Measurements from ENCODE around the gene PAX2. TPM values are rescaled to one million over a fixed set of nuclear protein-coding genes. Genes with fewer than 3 reads are reported as not detected.
"Not testable (repeated sequence)": the region's sequence is repeated elsewhere in the genome, so short reads cannot be mapped to it uniquely, and the experiment has no call there.

The PAX2 gene
- not detected for total RNA-seq

DNA sequence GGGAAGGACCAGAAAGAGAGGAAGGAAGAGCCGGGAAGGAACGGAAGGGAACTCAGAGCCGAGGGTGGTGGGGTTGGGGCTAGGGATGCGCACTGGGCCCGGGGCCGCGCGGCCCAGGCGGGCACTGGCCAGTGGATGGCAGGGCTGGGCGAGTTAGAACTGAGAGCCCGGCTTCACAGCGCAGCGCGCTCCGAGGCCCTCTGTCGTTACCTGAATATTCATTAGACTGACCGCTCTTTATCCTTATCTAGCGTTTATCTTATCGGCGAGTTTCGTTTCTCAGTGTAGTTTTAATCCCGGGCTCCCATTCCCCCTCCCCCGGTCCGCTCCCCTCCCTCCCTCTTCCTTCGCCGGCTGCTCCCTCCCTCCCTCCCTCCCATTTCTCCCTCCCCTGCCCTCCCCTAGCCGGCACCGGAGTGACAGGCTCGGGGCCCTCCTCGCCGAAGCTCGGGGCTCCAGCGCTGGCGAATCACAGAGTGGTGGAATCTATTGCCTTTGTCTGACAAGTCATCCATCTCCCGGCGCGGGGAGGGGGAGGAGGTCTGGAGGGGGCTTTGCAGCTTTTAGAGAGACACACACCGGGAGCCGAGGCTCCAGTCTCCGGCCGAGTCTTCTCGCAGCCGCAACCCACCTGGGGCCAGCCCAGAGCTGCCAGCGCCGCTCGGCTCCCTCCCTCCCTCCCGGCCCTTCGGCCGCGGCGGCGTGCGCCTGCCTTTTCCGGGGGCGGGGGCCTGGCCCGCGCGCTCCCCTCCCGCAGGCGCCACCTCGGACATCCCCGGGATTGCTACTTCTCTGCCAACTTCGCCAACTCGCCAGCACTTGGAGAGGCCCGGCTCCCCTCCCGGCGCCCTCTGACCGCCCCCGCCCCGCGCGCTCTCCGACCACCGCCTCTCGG, at the start of gene PAX2:
TSS of gene PAX2 (plus strand) at position 596 of the 895 bp plus-strand sequence. CDS start 679 bp downstream, outside the sequence.
- Mint-ChIP-seq H3K27ac (peak within 1 kb of the TSS; percentile 46), H3K36me3 (ENCODE audit: low read depth) (no peaks in the 10 kb centered on the region), H3K27me3 (peaks cover 86% of the 10 kb centered on the region), H3K4me1 (peaks cover 25% of the 10 kb centered on the region), H3K9me3 (no peaks in the 10 kb centered on the region), H3K4me3 (peak within 1 kb of the TSS; percentile 1)
- no peak for DNase-seq
- ChIA-PET CTCF (interaction anchor here (1.2 to 2.5 kb wide), 5 partner anchors 35 to 389 kb away, joined by 3 to 19 read pairs (median 10); no protein-coding TSS in a partner anchor), POLR2A (no interaction called here)

DNA sequence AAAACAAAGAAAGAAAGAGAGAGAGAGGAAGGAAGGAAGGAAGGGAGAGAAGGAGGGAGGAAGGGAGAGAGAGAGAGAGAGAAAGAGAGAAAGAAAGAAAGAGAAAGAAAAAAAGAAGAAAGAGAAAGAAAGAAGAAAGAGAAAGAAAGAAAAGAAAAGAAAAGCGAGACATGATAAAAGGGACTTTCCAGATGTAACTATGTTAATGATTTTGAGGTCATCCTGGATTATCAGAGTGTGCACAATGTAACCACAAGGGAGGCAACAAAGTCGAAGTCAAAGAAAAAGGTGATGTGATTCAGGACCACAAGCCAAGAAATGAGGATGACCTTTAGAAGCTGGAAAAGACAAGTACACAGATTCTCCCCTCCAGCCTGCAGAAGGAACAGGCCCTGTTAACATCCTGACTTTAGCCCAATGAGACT, 48.9 kb upstream of the PAX2 start:
- no peak for DNase-seq
- POLR2A ChIA-PET: no interaction called here
- CTCF ChIA-PET: interaction anchor here (0.6 kb wide), 1 partner anchor 329 kb away, joined by 5 read pairs; no protein-coding TSS in a partner anchor
- Mint-ChIP-seq H3K9me3 (no peaks in the 10 kb centered on the region), H3K27me3 (peaks cover 17% of the 10 kb centered on the region), H3K4me3 (no peak overlapping the region), H3K36me3 (ENCODE audit: low read depth) (no peaks in the 10 kb centered on the region), H3K4me1 (peaks cover 2% of the 10 kb centered on the region), H3K27ac (no peak overlapping the region)

DNA sequence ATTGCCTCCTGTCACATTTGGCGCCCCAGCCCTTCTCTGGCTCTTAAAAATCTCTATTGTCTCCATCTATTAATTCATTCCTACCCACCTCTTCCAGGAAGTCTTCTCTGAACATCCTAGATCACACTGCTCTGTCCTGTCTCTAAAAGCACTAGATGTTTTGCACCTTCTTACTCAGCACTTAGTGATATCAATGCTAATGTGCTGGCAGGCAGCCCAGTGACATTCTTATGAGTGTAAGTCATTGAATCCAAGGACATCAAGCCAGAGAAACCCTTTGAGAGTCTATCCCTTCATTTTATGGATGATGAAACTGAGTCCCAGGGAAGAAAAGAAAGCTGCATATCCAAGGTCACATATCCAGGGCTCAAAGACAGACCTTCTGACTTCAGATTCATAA, 48.3 kb upstream of the PAX2 start:
- no peak overlapping the region for H3K4me3 Mint-ChIP-seq
- no peak for DNase-seq
- POLR2A ChIA-PET: no interaction called here
- peaks cover 2% of the 10 kb centered on the region for H3K4me1 Mint-ChIP-seq
- H3K9me3 Mint-ChIP-seq: no peaks in the 10 kb centered on the region
- H3K36me3 Mint-ChIP-seq (ENCODE audit: low read depth): no peaks in the 10 kb centered on the region
- H3K27ac Mint-ChIP-seq: no peak overlapping the region
- H3K27me3 Mint-ChIP-seq: peaks cover 16% of the 10 kb centered on the region
- CTCF ChIA-PET: no interaction called here

DNA sequence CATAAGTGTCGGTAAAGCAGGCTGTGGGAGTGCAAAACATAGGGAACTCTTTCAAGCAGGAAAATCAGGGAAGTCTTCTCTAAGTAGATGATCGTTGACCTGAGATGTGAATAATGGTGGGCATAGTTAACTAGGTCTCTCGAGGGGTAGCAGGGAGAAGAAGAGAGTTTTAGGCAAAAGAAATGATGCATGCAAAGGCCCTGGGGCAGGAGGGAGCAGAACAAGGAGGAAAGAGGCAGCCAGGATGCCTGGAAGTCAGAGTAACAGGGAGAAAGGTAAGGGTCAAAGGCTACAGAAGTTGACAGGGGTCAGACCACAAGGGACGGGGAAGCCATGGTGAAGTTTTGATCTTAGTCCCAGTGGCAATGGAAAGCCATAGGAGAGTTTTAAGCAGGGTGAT, 47.8 kb upstream of the PAX2 start:
- no peaks in the 10 kb centered on the region for H3K9me3 Mint-ChIP-seq
- no peak for DNase-seq
- POLR2A ChIA-PET: no interaction called here
- H3K4me1 Mint-ChIP-seq: peaks cover 2% of the 10 kb centered on the region
- peaks cover 14% of the 10 kb centered on the region for H3K27me3 Mint-ChIP-seq
- no peak overlapping the region for H3K4me3 Mint-ChIP-seq
- CTCF ChIA-PET: no interaction called here
- no peaks in the 10 kb centered on the region for H3K36me3 Mint-ChIP-seq (ENCODE audit: low read depth)
- H3K27ac Mint-ChIP-seq: no peak overlapping the region

DNA sequence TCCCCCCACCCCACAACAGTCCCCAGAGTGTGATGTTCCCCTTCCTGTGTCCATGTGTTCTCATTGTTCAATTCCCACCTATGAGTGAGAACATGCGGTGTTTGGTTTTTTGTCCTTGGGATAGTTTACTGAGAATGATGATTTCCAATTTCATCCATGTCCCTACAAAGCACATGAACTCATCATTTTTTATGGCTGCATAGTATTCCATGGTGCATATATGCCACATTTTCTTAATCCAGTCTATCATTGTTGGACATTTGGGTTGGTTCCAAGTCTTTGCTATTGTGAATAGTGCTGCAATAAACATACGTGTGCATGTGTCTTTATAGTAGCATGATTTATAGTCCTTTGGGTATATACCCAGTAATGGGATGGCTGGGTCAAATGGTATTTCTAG, 43.7 kb upstream of the PAX2 start:
- H3K4me3 Mint-ChIP-seq; H3K27ac Mint-ChIP-seq; H3K9me3 Mint-ChIP-seq; POLR2A ChIA-PET; CTCF ChIA-PET; DNase-seq; H3K4me1 Mint-ChIP-seq; H3K36me3 Mint-ChIP-seq (ENCODE audit: low read depth): not testable (repeated sequence)
- peaks cover 28% of the 10 kb centered on the region for H3K27me3 Mint-ChIP-seq

DNA sequence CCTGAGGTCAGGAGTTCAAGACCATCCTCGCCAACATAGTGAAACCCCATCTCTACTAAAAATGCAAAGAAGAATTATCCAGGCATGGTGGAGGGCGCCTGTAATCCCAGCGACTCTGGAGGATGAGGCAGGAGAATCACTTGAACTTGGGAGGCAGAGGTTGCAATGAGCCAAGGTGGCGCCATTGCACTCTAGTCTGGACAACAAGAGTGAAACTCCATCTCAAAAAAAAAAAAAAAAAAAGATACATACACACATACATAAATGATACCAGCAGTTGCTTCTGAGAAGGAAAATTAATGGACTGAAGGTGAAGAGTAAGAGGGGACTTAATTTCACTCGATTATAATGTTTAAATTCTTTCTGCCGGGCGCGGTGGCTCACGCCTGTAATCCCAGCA, 40.2 kb upstream of the PAX2 start:
- Mint-ChIP-seq H3K36me3 (ENCODE audit: low read depth) (no peaks in the 10 kb centered on the region), H3K27me3 (peaks cover 39% of the 10 kb centered on the region), H3K9me3 (no peaks in the 10 kb centered on the region), H3K27ac (no peak overlapping the region), H3K4me3 (no peak overlapping the region), H3K4me1 (no peaks in the 10 kb centered on the region)
- ChIA-PET CTCF (interaction anchor here (0.6 to 0.7 kb wide), 3 partner anchors 450 to 1574 kb away, joined by 3 to 5 read pairs (median 4); no protein-coding TSS in a partner anchor), POLR2A (no interaction called here)
- DNase-seq: no peak

DNA sequence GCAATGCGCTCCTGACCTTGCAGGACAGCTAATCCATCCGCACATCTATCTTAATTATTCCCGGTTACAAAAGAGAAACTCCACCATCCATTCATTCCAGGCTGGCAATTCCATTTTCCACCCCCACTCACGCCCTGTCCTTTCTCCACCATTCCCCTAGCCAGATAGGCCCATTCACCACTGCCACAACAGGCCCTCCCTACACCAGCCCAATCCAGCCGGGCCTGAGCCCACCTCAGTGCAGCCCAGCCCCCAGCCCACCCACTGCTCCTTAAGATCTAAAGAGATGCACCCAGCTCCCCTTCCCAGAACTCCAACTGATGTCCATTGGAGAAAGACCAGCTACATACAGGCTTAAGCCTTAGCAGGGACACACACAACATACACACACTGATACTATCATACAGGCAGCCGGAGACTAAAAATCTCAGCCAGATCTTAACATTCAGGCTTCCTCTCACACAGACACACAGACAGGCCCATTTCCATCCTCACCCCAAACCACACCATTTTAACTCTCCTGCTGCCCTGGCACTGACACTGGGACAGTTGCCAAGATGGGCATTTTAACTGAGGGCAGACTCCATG, 38.0 kb upstream of the PAX2 start:
- DNase-seq: no peak
- H3K4me1 Mint-ChIP-seq: no peaks in the 10 kb centered on the region
- no peak overlapping the region for H3K27ac Mint-ChIP-seq
- peaks cover 60% of the 10 kb centered on the region for H3K27me3 Mint-ChIP-seq
- H3K4me3 Mint-ChIP-seq: no peak overlapping the region
- CTCF ChIA-PET: interaction anchor here (0.9 kb wide), 1 partner anchor 527 kb away, joined by 3 read pairs; no protein-coding TSS in a partner anchor
- POLR2A ChIA-PET: no interaction called here
- no peaks in the 10 kb centered on the region for H3K36me3 Mint-ChIP-seq (ENCODE audit: low read depth)
- H3K9me3 Mint-ChIP-seq: no peaks in the 10 kb centered on the region

DNA sequence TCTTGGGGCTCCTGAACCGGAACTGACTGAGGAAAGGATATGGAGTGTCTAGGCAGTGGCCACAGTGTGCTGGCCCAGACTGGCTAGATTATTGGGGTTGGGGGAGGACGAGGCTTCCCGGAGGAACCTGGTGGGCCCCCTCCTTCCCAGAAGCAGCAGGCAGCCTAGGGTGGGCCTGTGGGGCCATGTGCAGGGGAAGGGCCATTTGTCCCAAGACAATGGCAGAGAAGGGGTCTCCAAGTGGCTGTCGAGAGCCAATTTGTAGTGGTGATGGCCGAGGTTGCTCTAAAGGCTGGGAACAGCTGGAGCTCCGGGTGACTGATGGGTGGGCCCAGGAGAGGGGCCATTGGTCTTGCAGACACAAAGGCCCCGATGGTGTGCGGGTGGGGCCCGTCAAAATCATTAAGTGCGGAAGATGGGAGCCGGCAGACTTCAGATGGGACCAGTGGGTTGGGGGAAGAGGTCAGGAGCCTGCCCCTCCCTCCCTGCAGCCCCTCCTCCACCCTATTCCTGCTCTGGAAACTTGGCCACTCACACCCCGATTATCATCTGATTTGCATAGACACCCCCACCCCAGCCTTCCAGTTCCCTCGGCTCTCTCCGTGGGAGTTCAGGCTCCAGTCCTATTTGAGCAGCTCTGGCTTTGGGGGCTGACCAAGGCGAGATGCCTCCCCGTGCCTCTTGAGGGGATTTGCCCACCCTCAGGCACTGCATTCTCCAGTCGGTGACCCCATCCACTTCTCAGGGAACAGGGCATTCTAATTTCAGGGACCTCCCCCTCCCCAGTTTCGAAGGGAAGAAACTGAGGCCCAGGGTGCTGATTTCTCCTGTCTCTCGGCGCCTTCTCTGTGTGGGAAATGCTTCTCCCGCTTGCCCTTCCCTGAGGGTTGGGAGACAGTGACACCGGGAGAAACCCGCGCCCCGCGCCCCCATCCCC, 36.0 kb upstream of the PAX2 start:
- CTCF ChIA-PET: interaction anchor here (2.4 kb wide), 1 partner anchor 34 kb away, joined by 10 read pairs; no protein-coding TSS in a partner anchor
- Mint-ChIP-seq H3K36me3 (ENCODE audit: low read depth) (no peaks in the 10 kb centered on the region), H3K27me3 (peaks cover 68% of the 10 kb centered on the region)

DNA sequence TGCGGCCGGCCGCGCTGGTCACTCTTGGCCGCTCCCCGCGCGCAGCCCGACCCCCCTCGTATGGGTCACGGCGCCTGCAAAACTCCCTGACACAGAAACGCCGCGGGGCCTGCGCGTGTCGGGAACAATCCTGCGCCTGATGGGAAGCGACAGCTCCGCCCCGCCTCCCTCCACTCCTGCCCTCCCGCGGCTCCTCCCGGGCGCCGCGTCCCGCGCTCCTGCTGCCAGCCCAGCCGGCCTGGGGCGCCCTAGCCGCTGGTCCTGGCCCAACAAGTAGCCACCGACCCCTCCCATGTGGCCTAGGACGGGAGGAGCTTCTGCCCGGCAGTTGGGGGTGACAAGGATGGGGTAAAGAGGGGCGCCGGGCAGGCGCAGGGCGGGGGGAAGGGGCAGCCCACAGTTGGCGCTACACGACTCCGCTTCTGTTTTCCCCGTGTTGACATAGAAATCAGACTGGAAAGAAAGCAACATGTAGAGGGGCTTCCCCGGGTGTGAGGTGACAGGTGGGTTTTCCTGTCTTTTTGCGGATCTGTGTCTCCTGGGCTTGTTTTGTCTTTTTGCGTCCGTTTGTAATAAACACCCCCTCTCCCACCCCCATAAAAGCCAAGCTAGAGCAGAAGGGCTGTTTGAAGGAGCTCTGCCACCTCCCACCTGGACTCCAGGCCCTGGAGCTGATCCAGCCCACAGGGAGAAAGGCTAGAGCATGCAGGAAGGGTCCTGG, 35.1 kb upstream of the PAX2 start:
- H3K27me3 Mint-ChIP-seq: peaks cover 76% of the 10 kb centered on the region
- no peaks in the 10 kb centered on the region for H3K36me3 Mint-ChIP-seq (ENCODE audit: low read depth)
- ChIA-PET POLR2A (no interaction called here), CTCF (interaction anchor here (2.4 kb wide), 1 partner anchor 33 kb away, joined by 10 read pairs; no protein-coding TSS in a partner anchor)
- H3K4me1 Mint-ChIP-seq: peaks cover 3% of the 10 kb centered on the region
- no peak for DNase-seq
- H3K4me3 Mint-ChIP-seq: no peak overlapping the region
- H3K27ac Mint-ChIP-seq: no peak overlapping the region
- no peaks in the 10 kb centered on the region for H3K9me3 Mint-ChIP-seq

More for the DNA sequence above, 36.0 kb upstream of the PAX2 start:
- no peak for DNase-seq
- H3K4me1 Mint-ChIP-seq: no peaks in the 10 kb centered on the region
- POLR2A ChIA-PET: no interaction called here
- H3K9me3 Mint-ChIP-seq: no peaks in the 10 kb centered on the region
- no peak overlapping the region for H3K27ac Mint-ChIP-seq
- H3K4me3 Mint-ChIP-seq: no peak overlapping the region

DNA sequence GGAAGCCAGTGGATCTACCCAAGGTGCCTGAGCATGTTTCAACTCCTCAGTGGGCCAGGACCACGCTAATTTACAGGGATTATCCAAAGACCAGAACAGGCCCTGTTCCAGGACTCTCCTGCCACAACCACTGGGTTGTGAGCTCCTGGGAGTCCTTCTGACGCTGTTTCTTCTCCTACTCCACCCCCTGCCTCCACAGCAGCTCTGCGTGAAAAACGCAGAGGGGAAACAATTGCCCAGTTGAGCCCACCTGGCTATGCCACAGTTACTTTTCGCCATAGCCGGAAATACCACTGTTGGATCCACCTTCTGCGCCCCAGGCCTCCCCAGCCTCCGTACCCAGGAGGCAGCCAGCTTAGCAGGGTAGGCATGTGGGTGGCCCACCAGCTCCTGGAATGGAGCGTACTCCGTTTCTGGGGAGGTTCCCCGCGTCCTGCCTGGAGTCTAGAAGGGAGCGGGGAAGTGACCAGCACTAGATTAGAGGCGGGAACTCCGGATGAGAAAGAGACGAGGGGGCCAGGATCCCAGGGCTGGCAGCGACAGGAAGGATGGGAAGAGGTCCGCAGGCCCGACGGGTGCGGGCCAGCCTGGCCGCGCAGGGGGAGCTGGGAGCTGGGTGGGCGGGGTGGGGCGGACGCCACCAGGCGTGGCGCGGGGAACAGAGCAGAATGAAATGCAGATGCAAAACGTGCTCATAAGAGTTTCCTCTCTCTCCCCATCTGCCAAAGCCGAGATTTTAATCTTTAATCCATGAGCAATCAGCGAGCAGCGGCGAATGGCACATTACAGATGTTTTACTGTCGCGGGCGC, 32.1 kb upstream of the PAX2 start:
- ChIA-PET POLR2A (no interaction called here), CTCF (no interaction called here)
- no peak overlapping the region for H3K4me3 Mint-ChIP-seq

DNA sequence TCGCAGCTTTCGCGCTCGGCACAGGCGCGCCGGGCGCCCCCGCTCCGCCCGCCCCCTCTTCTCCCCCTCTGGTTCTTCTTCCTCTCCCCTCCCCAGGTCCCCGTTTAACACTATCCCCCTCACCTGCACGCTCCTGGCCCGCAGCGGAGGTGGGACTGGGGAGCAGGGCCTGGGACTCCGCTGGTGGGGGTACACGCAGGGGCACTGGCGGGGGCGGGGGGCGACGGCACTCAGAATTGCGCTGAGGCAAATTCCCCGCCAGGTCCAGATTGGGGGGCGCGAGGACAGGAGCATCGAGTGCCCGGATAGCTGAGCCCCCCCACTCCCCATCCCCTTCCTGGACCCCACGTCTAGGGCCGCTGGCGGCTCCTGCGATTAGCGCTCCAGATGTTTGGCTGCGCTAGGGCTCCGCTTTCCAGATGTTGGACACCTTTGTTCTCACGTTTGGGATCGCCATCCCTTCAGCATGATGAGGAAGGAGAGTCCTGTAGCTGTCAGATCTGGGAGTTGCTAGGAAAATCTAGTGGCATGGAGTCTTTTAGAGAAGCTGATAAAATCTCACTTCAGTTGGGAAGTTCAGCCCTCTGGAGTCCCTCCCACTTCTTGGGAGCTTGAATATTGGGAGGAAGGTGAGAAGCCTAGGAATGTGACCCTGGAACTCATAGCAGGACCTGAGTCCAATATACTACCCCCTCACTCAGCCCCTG, 31.4 kb upstream of the PAX2 start:
- DNase-seq: no peak
- H3K4me1 Mint-ChIP-seq: peaks cover 4% of the 10 kb centered on the region
- ChIA-PET CTCF (interaction anchor here (0.6 kb wide), 1 partner anchor 327 kb away, joined by 6 read pairs; no protein-coding TSS in a partner anchor), POLR2A (no interaction called here)
- no peaks in the 10 kb centered on the region for H3K36me3 Mint-ChIP-seq (ENCODE audit: low read depth)
- no peaks in the 10 kb centered on the region for H3K9me3 Mint-ChIP-seq
- peaks cover 79% of the 10 kb centered on the region for H3K27me3 Mint-ChIP-seq
- H3K27ac Mint-ChIP-seq: no peak overlapping the region
- no peak overlapping the region for H3K4me3 Mint-ChIP-seq

More for the DNA sequence above, 32.1 kb upstream of the PAX2 start:
- peaks cover 78% of the 10 kb centered on the region for H3K27me3 Mint-ChIP-seq
- no peak overlapping the region for H3K27ac Mint-ChIP-seq
- H3K36me3 Mint-ChIP-seq (ENCODE audit: low read depth): no peaks in the 10 kb centered on the region
- no peak for DNase-seq
- peaks cover 4% of the 10 kb centered on the region for H3K4me1 Mint-ChIP-seq
- no peaks in the 10 kb centered on the region for H3K9me3 Mint-ChIP-seq

Measured in activated CD4-positive, alpha-beta T cell treated with anti-CD3 and anti-CD28 coated beads, Interleukin-2, amount 10 ng/mL, durations not matched to agents 7 days and 5 days (primary cell).